Neural progenitor cell (in vitro differentiated cells): Measurements from ENCODE around the gene TXNDC5. TPM values are rescaled to one million over a fixed set of nuclear protein-coding genes. Genes with fewer than 3 reads are reported as not detected.

ENCODE experiments used
- DNase-seq: peaks from one replicate; pipeline ENCODE4 v3.0.0-alpha.2; 2016; ENCODE audit warnings: low spot score
- H2AFZ ChIP-seq: fragments of 200-600 bp; sonication (generic); replicated peaks from 2 replicates; pipeline ENCODE4 v1.6.1; 2016; ENCODE audit warnings: antibody characterized with exemption
- H3F3A ChIP-seq: fragments of 200-600 bp; sonication (generic); 2 replicates; pipeline ENCODE4 v1.6.1; 2016; ENCODE audit warnings: antibody characterized with exemption, low read depth
- H3K27ac ChIP-seq: fragments of 200-600 bp; sonication (generic); 2 replicates; pipeline ENCODE4 v1.5.1; 2016; ENCODE audit warnings: mild to moderate bottlenecking
- H3K27me3 ChIP-seq: fragments of 200-600 bp; sonication (generic); 2 replicates; pipeline ENCODE4 v1.6.1; 2016; ENCODE audit warnings: mild to moderate bottlenecking, moderate library complexity
- H3K36me3 ChIP-seq: fragments of 200-600 bp; sonication (generic); 2 replicates; pipeline ENCODE4 v1.5.1; 2016
- H3K4me1 ChIP-seq: fragments of 200-600 bp; sonication (generic); 2 replicates; pipeline ENCODE4 v1.6.1; 2016; ENCODE audit warnings: mixed run types
- H3K4me2 ChIP-seq: fragments of 200-600 bp; sonication (generic); 2 replicates; pipeline ENCODE4 v1.6.1; 2016
- H3K4me3 ChIP-seq: fragments of 200-600 bp; sonication (generic); 2 replicates; pipeline ENCODE4 v1.5.1; 2016
- H3K79me2 ChIP-seq: fragments of 200-600 bp; sonication (generic); 2 replicates; pipeline ENCODE4 v1.6.1; 2016; ENCODE audit warnings: low read depth
- H3K9ac ChIP-seq: fragments of 200-600 bp; sonication (generic); 2 replicates; pipeline ENCODE4 v1.6.1; 2016
- H3K9me3 ChIP-seq: fragments of 200-600 bp; sonication (generic); 2 replicates; pipeline ENCODE4 v1.5.1; 2016; ENCODE audit warnings: low read depth
- H4K20me1 ChIP-seq: fragments of 200-600 bp; sonication (generic); 2 replicates; pipeline ENCODE4 v1.6.1; 2016; ENCODE audit warnings: low read depth
- H3K27ac Mint-ChIP-seq: 3 replicates; pipeline ENCODE4 v1.8.0; 2021; ENCODE audit warnings: mixed read lengths
- H3K27me3 Mint-ChIP-seq: 2 replicates; pipeline ENCODE4 v1.8.0; 2022; ENCODE audit warnings: low read depth, mild to moderate bottlenecking, inconsistent platforms, moderate library complexity, mixed read lengths; ENCODE audit not compliant: insufficient read depth
- H3K36me3 Mint-ChIP-seq: 3 replicates; pipeline ENCODE4 v1.8.0; 2021; ENCODE audit warnings: mixed read lengths
- H3K4me1 Mint-ChIP-seq: 3 replicates; pipeline ENCODE4 v1.8.0; 2021; ENCODE audit warnings: mixed read lengths
- H3K4me3 Mint-ChIP-seq: 3 replicates; pipeline ENCODE4 v1.8.0; 2021; ENCODE audit warnings: mild to moderate bottlenecking, moderate library complexity, mixed read lengths
- H3K9me3 Mint-ChIP-seq: 3 replicates; pipeline ENCODE4 v1.8.0; 2020; ENCODE audit warnings: mixed read lengths
- EZH2 ChIP-seq: fragments of 200-600 bp; sonication (generic); IDR thresholded peaks from 2 replicates; pipeline ENCODE4 v1.6.1; 2017; ENCODE audit warnings: antibody characterized with exemption, mild to moderate bottlenecking, moderate library complexity
- EZH2phosphoT487 ChIP-seq: fragments of 200-600 bp; sonication (generic); IDR thresholded peaks from 2 replicates; pipeline ENCODE4 v1.6.1; 2017; ENCODE audit warnings: antibody characterized with exemption
- total RNA-seq: library from RNA; depleted of rRNA; stranded (reverse); fragments of >200 nt; gene quantifications from 2 replicates; pipeline ENCODE4 v1.2.3, GENCODE V29; 2015; ENCODE audit warnings: low replicate concordance
- TF ChIP-seq, protein P1 (sequence below): fragments of 200-600 bp; sonication (generic); IDR thresholded peaks from 2 replicates; pipeline ENCODE4 v1.5.1; 2017; ENCODE audit warnings: antibody characterized with exemption, mild to moderate bottlenecking

Gene TXNDC5
- total RNA-seq, 1 donor from 2014 or later: 155 TPM

DNA sequence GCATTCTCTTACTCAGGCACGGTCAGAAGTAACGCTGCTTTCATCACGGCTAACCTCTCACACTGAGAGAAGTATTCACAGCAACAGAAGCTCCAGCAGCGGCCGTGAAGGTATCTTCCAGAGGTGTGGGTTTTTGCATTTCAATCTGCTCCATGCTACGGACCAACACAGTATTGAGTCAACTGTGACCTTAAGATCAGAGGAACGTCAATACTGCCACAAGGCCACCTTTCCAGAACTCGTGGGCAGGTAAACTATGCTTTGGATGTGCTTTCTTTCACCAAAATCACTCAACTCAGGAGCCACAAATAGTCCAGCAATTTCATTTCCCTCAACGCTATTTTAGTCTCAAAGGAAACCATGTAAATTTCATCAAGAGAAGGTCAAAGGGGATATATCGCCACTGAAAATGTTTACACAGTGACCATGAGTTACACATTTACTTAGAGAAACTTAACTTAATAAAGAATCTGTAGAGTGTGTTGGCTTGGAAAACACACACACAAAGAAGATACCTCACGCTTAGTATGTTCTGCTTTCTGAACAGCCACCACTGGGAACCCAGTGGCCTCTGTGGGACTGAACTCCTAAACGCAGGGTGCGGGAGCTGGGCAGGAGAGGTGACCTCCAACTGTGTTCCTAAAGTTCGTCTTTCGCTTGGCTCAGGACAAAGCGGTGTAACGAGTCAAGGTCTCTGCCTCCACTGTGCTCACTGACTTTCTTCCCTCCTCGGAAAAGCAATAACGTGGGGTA, 27.9 kb downstream of the TXNDC5 start:
- no peak for DNase-seq
- Histone ChIP-seq H3K27ac (no peak overlapping the region), H3K79me2 (no peaks in the 10 kb centered on the region), H3K27me3 (no peaks in the 10 kb centered on the region), H4K20me1 (no peaks in the 10 kb centered on the region), H3K9me3 (no peaks in the 10 kb centered on the region), H3K4me1 (no peaks in the 10 kb centered on the region), H2AFZ (no peak overlapping the region), H3F3A (peaks cover 4% of the 10 kb centered on the region), H3K36me3 (peaks cover 6% of the 10 kb centered on the region), H3K9ac (no peak overlapping the region), H3K4me3 (no peak overlapping the region), H3K4me2 (no peak overlapping the region)
- TF ChIP-seq, protein P1, sequence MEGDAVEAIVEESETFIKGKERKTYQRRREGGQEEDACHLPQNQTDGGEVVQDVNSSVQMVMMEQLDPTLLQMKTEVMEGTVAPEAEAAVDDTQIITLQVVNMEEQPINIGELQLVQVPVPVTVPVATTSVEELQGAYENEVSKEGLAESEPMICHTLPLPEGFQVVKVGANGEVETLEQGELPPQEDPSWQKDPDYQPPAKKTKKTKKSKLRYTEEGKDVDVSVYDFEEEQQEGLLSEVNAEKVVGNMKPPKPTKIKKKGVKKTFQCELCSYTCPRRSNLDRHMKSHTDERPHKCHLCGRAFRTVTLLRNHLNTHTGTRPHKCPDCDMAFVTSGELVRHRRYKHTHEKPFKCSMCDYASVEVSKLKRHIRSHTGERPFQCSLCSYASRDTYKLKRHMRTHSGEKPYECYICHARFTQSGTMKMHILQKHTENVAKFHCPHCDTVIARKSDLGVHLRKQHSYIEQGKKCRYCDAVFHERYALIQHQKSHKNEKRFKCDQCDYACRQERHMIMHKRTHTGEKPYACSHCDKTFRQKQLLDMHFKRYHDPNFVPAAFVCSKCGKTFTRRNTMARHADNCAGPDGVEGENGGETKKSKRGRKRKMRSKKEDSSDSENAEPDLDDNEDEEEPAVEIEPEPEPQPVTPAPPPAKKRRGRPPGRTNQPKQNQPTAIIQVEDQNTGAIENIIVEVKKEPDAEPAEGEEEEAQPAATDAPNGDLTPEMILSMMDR: no peak
- TF ChIP-seq EZH2 (no peak), EZH2phosphoT487 (no peak)
- no peaks in the 10 kb centered on the region for H3K9me3 Mint-ChIP-seq
- peak overlapping the region; percentile 24 for H3K27ac Mint-ChIP-seq
- peaks cover 4% of the 10 kb centered on the region for H3K27me3 Mint-ChIP-seq
- peaks cover 41% of the 10 kb centered on the region for H3K36me3 Mint-ChIP-seq
- no peak overlapping the region for H3K4me3 Mint-ChIP-seq
- peaks cover 4% of the 10 kb centered on the region for H3K4me1 Mint-ChIP-seq

DNA sequence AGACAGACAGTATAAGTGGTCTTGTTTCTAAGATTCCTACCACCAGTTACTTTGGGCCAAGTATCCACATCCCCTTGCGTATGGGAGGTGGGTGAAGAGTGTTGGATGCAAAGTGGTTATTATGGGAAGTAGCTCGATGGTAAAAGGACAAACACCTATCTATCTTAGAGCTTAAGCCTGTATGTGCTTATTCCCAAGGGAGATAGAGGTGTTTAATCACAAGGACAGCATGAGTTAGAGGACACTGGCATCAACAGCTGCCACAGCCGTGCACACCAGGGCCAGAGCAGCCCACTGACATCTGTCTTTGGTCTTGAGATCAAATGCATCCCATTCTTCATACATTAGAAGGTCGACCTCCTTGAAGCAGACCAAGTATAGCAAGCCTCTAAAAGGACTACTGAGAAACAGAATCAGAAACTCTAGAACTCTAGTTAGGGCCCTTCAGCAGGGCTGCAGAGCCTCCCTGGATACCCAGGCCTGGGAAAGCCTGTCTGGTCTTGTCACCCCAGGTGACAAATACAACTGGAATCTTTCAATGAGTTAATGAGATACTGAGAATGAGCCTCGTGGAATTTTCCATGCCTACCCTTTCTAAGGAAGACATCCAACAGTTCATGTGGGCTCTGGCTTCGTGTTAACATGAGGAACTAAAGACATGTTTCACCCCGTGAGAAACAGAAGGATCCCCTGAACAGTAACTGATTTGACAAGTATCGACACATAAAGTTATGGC, 28.7 kb downstream of the TXNDC5 start:
- Histone ChIP-seq H3K9me3 (no peaks in the 10 kb centered on the region), H3F3A (peaks cover 6% of the 10 kb centered on the region), H3K4me3 (no peak overlapping the region), H3K27me3 (no peaks in the 10 kb centered on the region), H4K20me1 (no peaks in the 10 kb centered on the region), H3K9ac (no peak overlapping the region), H3K27ac (no peak overlapping the region), H2AFZ (no peak overlapping the region), H3K4me1 (no peaks in the 10 kb centered on the region), H3K36me3 (peaks cover 6% of the 10 kb centered on the region), H3K4me2 (no peak overlapping the region), H3K79me2 (no peaks in the 10 kb centered on the region)
- peaks cover 36% of the 10 kb centered on the region for H3K36me3 Mint-ChIP-seq
- peaks cover 6% of the 10 kb centered on the region for H3K4me1 Mint-ChIP-seq
- no peak overlapping the region for H3K27ac Mint-ChIP-seq
- TF ChIP-seq EZH2phosphoT487 (no peak), EZH2 (no peak)
- TF ChIP-seq, protein P1: no peak
- peaks cover 2% of the 10 kb centered on the region for H3K27me3 Mint-ChIP-seq
- DNase-seq: no peak
- H3K9me3 Mint-ChIP-seq: no peaks in the 10 kb centered on the region
- no peak overlapping the region for H3K4me3 Mint-ChIP-seq

DNA sequence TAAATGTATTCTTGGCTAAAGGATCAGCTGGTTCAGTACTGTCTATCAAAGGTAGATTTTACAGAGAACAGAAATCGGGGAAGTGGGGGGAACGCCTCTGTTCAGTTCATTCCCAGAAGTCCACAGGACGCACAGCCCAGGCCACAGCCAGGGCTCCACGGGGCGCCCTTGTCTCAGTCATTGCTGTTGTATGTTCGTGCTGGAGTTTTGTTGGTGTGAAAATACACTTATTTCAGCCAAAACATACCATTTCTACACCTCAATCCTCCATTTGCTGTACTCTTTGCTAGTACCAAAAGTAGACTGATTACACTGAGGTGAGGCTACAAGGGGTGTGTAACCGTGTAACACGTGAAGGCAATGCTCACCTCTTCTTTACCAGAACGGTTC, 29.9 kb downstream of the TXNDC5 start:
- Histone ChIP-seq H3K4me3 (no peak overlapping the region), H3K9me3 (no peaks in the 10 kb centered on the region), H2AFZ (no peak overlapping the region), H3K27me3 (no peaks in the 10 kb centered on the region), H3K36me3 (peaks cover 6% of the 10 kb centered on the region), H3K27ac (no peak overlapping the region), H3K79me2 (no peaks in the 10 kb centered on the region), H3K4me1 (no peaks in the 10 kb centered on the region), H4K20me1 (no peaks in the 10 kb centered on the region), H3F3A (peaks cover 6% of the 10 kb centered on the region), H3K4me2 (no peak overlapping the region), H3K9ac (no peak overlapping the region)
- Mint-ChIP-seq H3K27me3 (peaks cover 2% of the 10 kb centered on the region), H3K4me3 (no peak overlapping the region), H3K36me3 (peaks cover 33% of the 10 kb centered on the region), H3K4me1 (peaks cover 6% of the 10 kb centered on the region), H3K9me3 (no peaks in the 10 kb centered on the region), H3K27ac (no peak overlapping the region)
- TF ChIP-seq, protein P1: no peak
- no peak for TF ChIP-seq EZH2phosphoT487
- no peak for TF ChIP-seq EZH2
- DNase-seq: no peak
